GM12875 (cell line): Measurements from ENCODE around the gene KRTAP20-4.

Experiments used
- H3K4me3 ChIP-seq: one replicate; pipeline ENCODE4 v1.5.1; 2011; ENCODE audit warnings: low read depth, low read length, control low read depth
- TF ChIP-seq, protein P1 (sequence below): IDR thresholded peaks from 2 replicates; pipeline ENCODE4 v1.5.1; 2011; ENCODE audit warnings: low read depth, mild to moderate bottlenecking, control low read depth, inconsistent platforms, low read length, moderate library complexity, borderline replicate concordance; ENCODE audit not compliant: insufficient read depth

Gene KRTAP20-4

DNA sequence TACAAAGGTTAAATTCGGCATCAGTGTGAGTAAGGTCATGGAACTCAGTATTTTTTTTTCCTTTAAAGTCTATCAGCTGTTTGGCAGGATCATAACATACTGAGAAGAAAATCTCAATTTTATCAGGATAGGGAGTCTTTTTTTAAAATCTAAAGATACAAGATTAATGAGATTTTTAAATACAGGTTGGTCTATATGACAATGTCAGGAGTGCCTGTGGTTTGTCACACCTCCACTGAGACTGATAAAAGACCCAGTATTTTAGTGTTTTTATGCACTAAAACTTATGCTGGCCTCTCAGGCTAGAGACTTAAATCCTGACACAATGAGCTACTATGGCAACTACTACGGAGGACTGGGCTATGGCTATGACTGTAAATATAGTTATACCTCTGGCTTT is 22.1 kb downstream of the KRTAP20-4 start, which contains the start of gene KRTAP20-3:
Gene KRTAP20-3, plus strand, starts transcription at position 301 of the 400 bp plus-strand sequence.
- H3K4me3 ChIP-seq = no peak within 1 kb of the TSS
- TF ChIP-seq, protein P1, sequence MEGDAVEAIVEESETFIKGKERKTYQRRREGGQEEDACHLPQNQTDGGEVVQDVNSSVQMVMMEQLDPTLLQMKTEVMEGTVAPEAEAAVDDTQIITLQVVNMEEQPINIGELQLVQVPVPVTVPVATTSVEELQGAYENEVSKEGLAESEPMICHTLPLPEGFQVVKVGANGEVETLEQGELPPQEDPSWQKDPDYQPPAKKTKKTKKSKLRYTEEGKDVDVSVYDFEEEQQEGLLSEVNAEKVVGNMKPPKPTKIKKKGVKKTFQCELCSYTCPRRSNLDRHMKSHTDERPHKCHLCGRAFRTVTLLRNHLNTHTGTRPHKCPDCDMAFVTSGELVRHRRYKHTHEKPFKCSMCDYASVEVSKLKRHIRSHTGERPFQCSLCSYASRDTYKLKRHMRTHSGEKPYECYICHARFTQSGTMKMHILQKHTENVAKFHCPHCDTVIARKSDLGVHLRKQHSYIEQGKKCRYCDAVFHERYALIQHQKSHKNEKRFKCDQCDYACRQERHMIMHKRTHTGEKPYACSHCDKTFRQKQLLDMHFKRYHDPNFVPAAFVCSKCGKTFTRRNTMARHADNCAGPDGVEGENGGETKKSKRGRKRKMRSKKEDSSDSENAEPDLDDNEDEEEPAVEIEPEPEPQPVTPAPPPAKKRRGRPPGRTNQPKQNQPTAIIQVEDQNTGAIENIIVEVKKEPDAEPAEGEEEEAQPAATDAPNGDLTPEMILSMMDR = no peak

DNA sequence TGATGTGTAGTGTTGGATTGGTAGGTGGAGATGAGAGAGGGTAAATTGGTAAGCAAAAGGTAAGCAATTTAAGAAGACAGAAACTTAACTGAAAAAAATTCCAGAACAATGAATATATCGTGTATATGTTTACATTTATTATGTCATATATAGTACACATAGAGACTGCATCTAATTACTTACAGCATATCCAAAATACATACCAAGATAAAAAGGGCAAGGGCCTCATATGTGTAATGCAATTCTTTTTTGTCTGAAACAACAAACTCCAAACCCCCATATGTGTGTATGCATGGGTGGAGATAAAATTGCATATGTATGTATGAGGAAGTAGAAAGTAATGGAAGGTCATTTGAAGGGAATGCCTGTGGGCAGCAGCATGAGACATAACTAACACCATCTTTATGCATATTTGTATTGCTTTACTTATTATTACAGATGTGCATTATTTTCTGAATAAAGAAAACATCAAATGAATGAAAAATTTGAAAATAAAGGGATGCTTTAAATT is 26.5 kb downstream of the KRTAP20-4 start:
- H3K4me3 ChIP-seq = no peak overlapping the region
- TF ChIP-seq, protein P1 = no peak

DNA sequence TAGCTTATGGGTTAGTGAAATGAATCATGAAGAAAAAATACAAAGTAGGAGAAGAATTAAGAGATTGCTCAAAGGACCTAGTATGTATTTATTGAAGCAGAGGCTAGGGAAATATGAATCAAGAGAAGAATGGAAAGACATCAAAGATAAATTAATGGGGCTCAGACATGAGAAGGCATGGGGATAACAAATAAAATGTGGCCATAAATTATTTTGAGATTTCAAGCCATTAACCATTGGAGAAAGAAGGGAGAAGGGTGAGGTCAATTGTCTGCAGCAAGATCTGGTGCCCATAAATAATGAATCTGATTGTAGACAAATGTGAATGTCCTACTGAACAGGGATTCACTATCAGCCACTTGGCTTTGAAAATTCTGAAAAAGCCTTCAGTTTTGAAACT is 32.5 kb downstream of the KRTAP20-4 start:
- no peak overlapping the region for H3K4me3 ChIP-seq
- TF ChIP-seq, protein P1 = no peak

DNA sequence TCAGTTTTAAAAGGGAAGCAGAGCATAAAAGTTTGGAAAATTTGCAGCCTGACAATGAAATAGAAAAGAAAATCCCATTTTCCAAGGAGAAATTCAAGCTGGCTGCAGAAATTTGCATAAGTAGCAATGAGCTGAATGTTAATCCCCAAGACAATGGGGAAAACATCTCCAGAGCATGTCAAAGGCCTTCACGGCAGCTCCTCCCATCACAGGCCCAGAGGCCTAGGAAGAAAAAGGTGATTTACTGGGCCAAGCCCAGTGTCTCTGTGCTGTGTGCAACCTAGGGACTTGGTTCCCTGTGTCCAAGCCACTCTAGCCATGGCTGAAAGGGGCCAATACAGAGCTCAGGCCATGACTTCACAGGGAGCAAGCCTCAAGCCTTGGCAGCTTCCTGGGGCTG is 48.3 kb downstream of the KRTAP20-4 start:
- H3K4me3 ChIP-seq = no peak overlapping the region
- TF ChIP-seq, protein P1 = no peak
